WTC11 (cell line): ENCODE data around the gene SMAD6.

ENCODE experiments used
- CBFB ChIP-seq: sonication (generic); formaldehyde crosslinking; IDR thresholded peaks from 2 replicates; pipeline ENCODE4 v1.8.1; 2022; ENCODE audit warnings: mild to moderate bottlenecking, low read depth, missing genetic modification reagents
- CREB1 ChIP-seq: sonication (generic); formaldehyde crosslinking; IDR thresholded peaks from 2 replicates; pipeline ENCODE4 v1.8.0; 2023; ENCODE audit warnings: mild to moderate bottlenecking, missing genetic modification reagents
- FOXJ3 ChIP-seq: sonication (generic); formaldehyde crosslinking; IDR thresholded peaks from 2 replicates; pipeline ENCODE4 v1.9.0; 2021; ENCODE audit warnings: missing genetic modification reagents, mild to moderate bottlenecking, borderline replicate concordance
- NR3C1 ChIP-seq: sonication (generic); formaldehyde crosslinking; conservative IDR thresholded peaks from 2 replicates; pipeline ENCODE4 v1.8.1; 2023; ENCODE audit warnings: low read depth, mild to moderate bottlenecking, missing genetic modification reagents
- TEAD4 ChIP-seq: sonication (generic); formaldehyde crosslinking; IDR thresholded peaks from 2 replicates; pipeline ENCODE4 v1.8.0; 2022; ENCODE audit warnings: mild to moderate bottlenecking, missing genetic modification reagents
- ZNF121 ChIP-seq: sonication (generic); formaldehyde crosslinking; IDR thresholded peaks from 2 replicates; pipeline ENCODE4 v1.8.0; 2023; ENCODE audit warnings: missing genetic modification reagents
- ZNF138 ChIP-seq: sonication (generic); formaldehyde crosslinking; conservative IDR thresholded peaks from 2 replicates; pipeline ENCODE4 v1.8.1; 2022; ENCODE audit warnings: mild to moderate bottlenecking, moderate library complexity, missing genetic modification reagents
- TF ChIP-seq, protein P1 (sequence below): sonication (generic); formaldehyde crosslinking; IDR thresholded peaks from 2 replicates; pipeline ENCODE4 v1.8.1; 2022; ENCODE audit warnings: low read depth, mild to moderate bottlenecking, moderate library complexity, missing genetic modification reagents, borderline replicate concordance
- TF ChIP-seq, protein P2 (sequence below): fragments of 200-600 bp; IDR thresholded peaks from 2 replicates; pipeline ENCODE4 v1.8.0; 2022; ENCODE audit warnings: antibody characterized with exemption
- TF ChIP-seq, protein P3 (sequence below): sonication (generic); formaldehyde crosslinking; IDR thresholded peaks from 2 replicates; pipeline ENCODE4 v1.8.1; 2022; ENCODE audit warnings: low read depth, missing genetic modification reagents, borderline replicate concordance
- TF ChIP-seq, protein P4 (sequence below): sonication (generic); formaldehyde crosslinking; IDR thresholded peaks from 2 replicates; pipeline ENCODE4 v1.8.0; 2022; ENCODE audit warnings: mild to moderate bottlenecking, missing genetic modification reagents
- TF ChIP-seq, protein P5 (sequence below): sonication (generic); formaldehyde crosslinking; conservative IDR thresholded peaks from 2 replicates; pipeline ENCODE4 v1.8.1; 2022; ENCODE audit warnings: mild to moderate bottlenecking, missing genetic modification reagents
- TF ChIP-seq, protein P6 (sequence below): sonication (generic); formaldehyde crosslinking; IDR thresholded peaks from 2 replicates; pipeline ENCODE4 v1.8.1; 2023; ENCODE audit warnings: mild to moderate bottlenecking, missing genetic modification reagents, moderate library complexity

DNA sequence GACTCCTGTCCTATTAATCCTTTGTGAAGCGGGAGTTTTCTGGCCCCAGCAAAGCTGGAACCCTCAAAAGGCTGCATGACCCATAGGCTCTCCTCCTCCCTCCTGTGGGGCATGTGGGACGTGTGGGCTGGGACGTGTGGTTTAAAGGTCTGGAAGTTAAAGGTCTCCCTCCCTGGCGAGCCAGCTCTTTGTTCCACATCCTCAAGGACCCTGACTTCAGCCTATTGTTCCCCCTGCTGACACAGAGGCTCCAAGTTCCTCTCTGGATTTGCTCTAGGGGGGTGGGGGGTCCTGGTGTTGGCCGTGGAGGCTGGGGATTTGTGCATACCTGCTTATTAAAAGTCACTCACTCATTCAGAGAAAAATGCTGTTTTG is 44.2 kb downstream of the SMAD6 start:
- TF ChIP-seq, protein P1, sequence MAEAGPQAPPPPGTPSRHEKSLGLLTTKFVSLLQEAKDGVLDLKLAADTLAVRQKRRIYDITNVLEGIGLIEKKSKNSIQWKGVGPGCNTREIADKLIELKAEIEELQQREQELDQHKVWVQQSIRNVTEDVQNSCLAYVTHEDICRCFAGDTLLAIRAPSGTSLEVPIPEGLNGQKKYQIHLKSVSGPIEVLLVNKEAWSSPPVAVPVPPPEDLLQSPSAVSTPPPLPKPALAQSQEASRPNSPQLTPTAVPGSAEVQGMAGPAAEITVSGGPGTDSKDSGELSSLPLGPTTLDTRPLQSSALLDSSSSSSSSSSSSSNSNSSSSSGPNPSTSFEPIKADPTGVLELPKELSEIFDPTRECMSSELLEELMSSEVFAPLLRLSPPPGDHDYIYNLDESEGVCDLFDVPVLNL (CRISPR knock-in tag): no peak
- TF ChIP-seq, protein P2, sequence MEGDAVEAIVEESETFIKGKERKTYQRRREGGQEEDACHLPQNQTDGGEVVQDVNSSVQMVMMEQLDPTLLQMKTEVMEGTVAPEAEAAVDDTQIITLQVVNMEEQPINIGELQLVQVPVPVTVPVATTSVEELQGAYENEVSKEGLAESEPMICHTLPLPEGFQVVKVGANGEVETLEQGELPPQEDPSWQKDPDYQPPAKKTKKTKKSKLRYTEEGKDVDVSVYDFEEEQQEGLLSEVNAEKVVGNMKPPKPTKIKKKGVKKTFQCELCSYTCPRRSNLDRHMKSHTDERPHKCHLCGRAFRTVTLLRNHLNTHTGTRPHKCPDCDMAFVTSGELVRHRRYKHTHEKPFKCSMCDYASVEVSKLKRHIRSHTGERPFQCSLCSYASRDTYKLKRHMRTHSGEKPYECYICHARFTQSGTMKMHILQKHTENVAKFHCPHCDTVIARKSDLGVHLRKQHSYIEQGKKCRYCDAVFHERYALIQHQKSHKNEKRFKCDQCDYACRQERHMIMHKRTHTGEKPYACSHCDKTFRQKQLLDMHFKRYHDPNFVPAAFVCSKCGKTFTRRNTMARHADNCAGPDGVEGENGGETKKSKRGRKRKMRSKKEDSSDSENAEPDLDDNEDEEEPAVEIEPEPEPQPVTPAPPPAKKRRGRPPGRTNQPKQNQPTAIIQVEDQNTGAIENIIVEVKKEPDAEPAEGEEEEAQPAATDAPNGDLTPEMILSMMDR: no peak
- TF ChIP-seq FOXJ3 (CRISPR knock-in tag): no peak
- no peak for TF ChIP-seq CBFB
- no peak for TF ChIP-seq CREB1 (CRISPR knock-in tag)
- no peak for TF ChIP-seq ZNF121 (CRISPR knock-in tag)
- TF ChIP-seq TEAD4 (CRISPR knock-in tag): no peak
- no peak for TF ChIP-seq ZNF138
- TF ChIP-seq, protein P3, sequence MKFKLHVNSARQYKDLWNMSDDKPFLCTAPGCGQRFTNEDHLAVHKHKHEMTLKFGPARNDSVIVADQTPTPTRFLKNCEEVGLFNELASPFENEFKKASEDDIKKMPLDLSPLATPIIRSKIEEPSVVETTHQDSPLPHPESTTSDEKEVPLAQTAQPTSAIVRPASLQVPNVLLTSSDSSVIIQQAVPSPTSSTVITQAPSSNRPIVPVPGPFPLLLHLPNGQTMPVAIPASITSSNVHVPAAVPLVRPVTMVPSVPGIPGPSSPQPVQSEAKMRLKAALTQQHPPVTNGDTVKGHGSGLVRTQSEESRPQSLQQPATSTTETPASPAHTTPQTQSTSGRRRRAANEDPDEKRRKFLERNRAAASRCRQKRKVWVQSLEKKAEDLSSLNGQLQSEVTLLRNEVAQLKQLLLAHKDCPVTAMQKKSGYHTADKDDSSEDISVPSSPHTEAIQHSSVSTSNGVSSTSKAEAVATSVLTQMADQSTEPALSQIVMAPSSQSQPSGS (CRISPR knock-in tag): no peak
- TF ChIP-seq, protein P4, sequence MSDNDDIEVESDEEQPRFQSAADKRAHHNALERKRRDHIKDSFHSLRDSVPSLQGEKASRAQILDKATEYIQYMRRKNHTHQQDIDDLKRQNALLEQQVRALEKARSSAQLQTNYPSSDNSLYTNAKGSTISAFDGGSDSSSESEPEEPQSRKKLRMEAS (CRISPR knock-in tag): no peak
- TF ChIP-seq, protein P5, sequence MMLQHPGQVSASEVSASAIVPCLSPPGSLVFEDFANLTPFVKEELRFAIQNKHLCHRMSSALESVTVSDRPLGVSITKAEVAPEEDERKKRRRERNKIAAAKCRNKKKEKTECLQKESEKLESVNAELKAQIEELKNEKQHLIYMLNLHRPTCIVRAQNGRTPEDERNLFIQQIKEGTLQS (CRISPR knock-in tag): no peak
- TF ChIP-seq, protein P6, sequence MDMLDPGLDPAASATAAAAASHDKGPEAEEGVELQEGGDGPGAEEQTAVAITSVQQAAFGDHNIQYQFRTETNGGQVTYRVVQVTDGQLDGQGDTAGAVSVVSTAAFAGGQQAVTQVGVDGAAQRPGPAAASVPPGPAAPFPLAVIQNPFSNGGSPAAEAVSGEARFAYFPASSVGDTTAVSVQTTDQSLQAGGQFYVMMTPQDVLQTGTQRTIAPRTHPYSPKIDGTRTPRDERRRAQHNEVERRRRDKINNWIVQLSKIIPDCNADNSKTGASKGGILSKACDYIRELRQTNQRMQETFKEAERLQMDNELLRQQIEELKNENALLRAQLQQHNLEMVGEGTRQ (CRISPR knock-in tag): no peak
- no peak for TF ChIP-seq NR3C1 (CRISPR knock-in tag)
